Measurements from ENCODE around the gene UGT1A7. TPM values are rescaled to one million over a fixed set of nuclear protein-coding genes. Genes with fewer than 3 reads are reported as not detected.
"Not testable (repeated sequence)": the region's sequence is repeated elsewhere in the genome, so short reads cannot be mapped to it uniquely, and the experiment has no call there.

The UGT1A7 gene
- total and polyA plus RNA-seq, 4 donors: 0.45 TPM; not detected in 3

DNA sequence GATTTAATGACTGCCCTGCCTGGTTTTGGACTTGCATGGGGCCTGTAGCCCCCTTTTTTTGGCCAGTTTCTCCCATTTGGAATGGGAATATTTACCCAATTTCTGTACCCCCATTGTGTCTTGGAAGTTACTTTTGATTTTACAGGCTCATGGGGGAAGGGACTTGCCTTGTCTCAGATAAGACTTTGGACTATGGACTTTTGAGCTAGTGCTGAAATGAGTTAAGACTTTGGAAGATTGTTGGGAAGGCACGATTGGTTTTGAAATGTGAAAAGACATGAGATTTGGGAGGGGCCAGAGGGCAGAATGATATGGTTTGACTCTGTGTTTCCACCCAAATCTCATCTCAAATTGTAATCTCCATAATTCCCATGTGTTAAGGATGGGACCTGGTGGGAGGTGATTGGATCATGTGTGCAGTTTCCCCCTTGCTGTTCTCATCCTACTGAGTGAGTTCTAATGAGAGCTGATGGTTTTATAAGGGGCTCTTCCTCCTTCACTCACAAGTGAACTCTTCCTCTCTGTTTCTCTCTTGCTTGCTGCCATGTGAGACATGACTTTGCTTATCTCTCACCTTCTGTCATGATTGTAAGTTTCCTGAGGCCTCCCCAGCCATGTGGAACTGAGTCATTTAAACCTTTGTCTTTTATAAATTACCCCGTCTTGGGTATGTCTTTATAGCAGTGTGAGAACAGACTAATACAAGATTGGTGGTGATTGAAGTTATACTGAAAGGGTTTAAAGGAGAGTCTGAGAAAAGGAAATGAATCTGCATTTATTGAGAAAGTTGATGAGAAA lies 69.7 kb downstream of the UGT1A7 start:
- H3K27ac ChIP-seq (ENCODE audit: low read depth in 1 of 2, low read length in 1 of 2); H3K27me3 ChIP-seq (ENCODE audit: control insufficient read depth in 3 of 3, insufficient read depth in 3 of 3, low read length in 2 of 3); DNase-seq; H3K9ac ChIP-seq (ENCODE audit: insufficient read depth in 1 of 2, low read length in 2 of 2); H3K36me3 ChIP-seq (ENCODE audit: control insufficient read depth in 4 of 4, insufficient read depth in 4 of 4, low read length in 4 of 4); ATAC-seq (ENCODE audit: insufficient read depth, low FRiP score); H3K4me3 ChIP-seq; H3K4me1 ChIP-seq (ENCODE audit: control insufficient read depth in 5 of 5, insufficient read depth in 5 of 5, low read length in 5 of 5): not testable (repeated sequence)
- WGBS, 2 donors: 78 to 87% methylated on average over 2 of the region's 2 CpGs
- H3K9me3 ChIP-seq (ENCODE audit: control insufficient read depth in 4 of 4, insufficient read depth in 3 of 4, low read length in 3 of 4): peaks cover 0 to 13% (median 3%) of the 10 kb centered on the region in 4 donors

DNA sequence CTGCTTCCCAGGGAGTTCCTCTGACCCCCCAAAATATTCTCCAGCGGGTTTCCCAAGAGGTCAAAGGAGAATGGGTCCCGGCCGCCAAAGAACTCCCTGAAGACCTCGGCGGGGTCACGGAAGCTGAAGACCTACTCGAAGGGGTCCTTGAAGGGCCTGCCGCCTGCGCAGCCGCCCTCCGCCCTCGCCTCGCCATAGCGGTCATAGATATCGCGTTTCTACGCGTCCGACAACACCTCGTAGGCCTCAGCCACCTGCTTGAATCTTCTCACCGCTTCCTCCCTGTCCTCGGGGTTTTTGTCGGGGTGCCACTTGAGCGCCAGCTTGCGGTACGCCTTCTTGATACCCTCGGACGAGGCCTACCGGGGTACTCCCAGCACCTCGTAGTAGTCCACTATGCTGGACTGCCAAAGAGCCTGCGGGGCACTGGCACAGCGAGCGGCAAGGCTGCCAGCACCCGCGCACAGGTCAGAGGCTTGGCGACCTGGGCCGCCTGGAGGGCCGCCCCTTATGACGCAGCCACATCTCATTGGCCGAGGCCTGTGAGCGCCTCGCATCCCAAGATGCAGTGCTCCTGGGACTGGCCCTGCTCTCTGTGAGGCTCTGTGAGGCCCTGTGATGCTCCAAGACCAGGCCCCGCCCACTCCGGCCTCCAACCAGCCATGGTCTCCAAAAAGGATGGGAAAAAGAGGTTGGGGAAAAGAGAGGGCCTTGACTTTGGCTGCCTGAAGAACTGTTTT lies 73.3 kb downstream of the UGT1A7 start:
- Histone ChIP-seq H3K4me1 (ENCODE audit: control insufficient read depth in 5 of 5, insufficient read depth in 5 of 5, low read length in 5 of 5) (no peaks in the 10 kb centered on the region), H3K4me3 (no peak overlapping the region), H3K9ac (ENCODE audit: insufficient read depth in 1 of 2, low read length in 2 of 2) (no peak overlapping the region), H3K27ac (ENCODE audit: low read depth in 1 of 2, low read length in 1 of 2) (no peak overlapping the region), H3K36me3 (ENCODE audit: control insufficient read depth in 4 of 4, insufficient read depth in 4 of 4, low read length in 4 of 4) (no peaks in the 10 kb centered on the region), H3K9me3 (ENCODE audit: control insufficient read depth in 4 of 4, insufficient read depth in 3 of 4, low read length in 3 of 4) (peaks cover 0 to 10% (median 3%) of the 10 kb centered on the region in 4 donors), H3K27me3 (ENCODE audit: control insufficient read depth in 3 of 3, insufficient read depth in 3 of 3, low read length in 2 of 3) (no peaks in the 10 kb centered on the region)
- no peak for TF ChIP-seq CTCF (IDR thresholded peaks at IDR 0.05; ENCODE audit: control extremely low read depth, extremely low read depth)
- WGBS, 2 donors: 90 to 92% methylated on average over 42 to 44 of the region's 44 CpGs
- DNase-seq (no peak), ATAC-seq (ENCODE audit: insufficient read depth, low FRiP score) (no peak)

GRCh38 chr2:233756429-233757081 lies 74.9 kb downstream of the UGT1A7 start:
- Histone ChIP-seq H3K36me3 (ENCODE audit: control insufficient read depth in 4 of 4, insufficient read depth in 4 of 4, low read length in 4 of 4) (no peaks in the 10 kb centered on the region), H3K4me1 (ENCODE audit: control insufficient read depth in 5 of 5, insufficient read depth in 5 of 5, low read length in 5 of 5) (no peaks in the 10 kb centered on the region), H3K9me3 (ENCODE audit: control insufficient read depth in 4 of 4, insufficient read depth in 3 of 4, low read length in 3 of 4) (peaks cover 0 to 3% (median 0%) of the 10 kb centered on the region in 4 donors), H3K27me3 (ENCODE audit: control insufficient read depth in 3 of 3, insufficient read depth in 3 of 3, low read length in 2 of 3) (no peaks in the 10 kb centered on the region), H3K4me3 (no peak overlapping the region), H3K9ac (ENCODE audit: insufficient read depth in 1 of 2, low read length in 2 of 2) (no peak overlapping the region), H3K27ac (ENCODE audit: low read depth in 1 of 2, low read length in 1 of 2) (no peak overlapping the region)
- WGBS, 2 donors: 67 to 84% methylated on average over 7 of the region's 7 CpGs
- no peak for TF ChIP-seq CTCF (IDR thresholded peaks at IDR 0.05; ENCODE audit: control extremely low read depth, extremely low read depth)
- ATAC-seq (ENCODE audit: insufficient read depth, low FRiP score): no peak
- no peak for DNase-seq

GRCh38 chr2:233758141-233758540 lies 76.4 kb downstream of the UGT1A7 start:
- no peak for ATAC-seq (ENCODE audit: insufficient read depth, low FRiP score)
- Histone ChIP-seq H3K4me3 (no peak overlapping the region), H3K4me1 (ENCODE audit: control insufficient read depth in 5 of 5, insufficient read depth in 5 of 5, low read length in 5 of 5) (no peaks in the 10 kb centered on the region), H3K36me3 (ENCODE audit: control insufficient read depth in 4 of 4, insufficient read depth in 4 of 4, low read length in 4 of 4) (no peaks in the 10 kb centered on the region), H3K27ac (ENCODE audit: low read depth in 1 of 2, low read length in 1 of 2) (no peak overlapping the region), H3K9me3 (ENCODE audit: control insufficient read depth in 4 of 4, insufficient read depth in 3 of 4, low read length in 3 of 4) (peaks cover 0 to 3% (median 0%) of the 10 kb centered on the region in 4 donors), H3K9ac (ENCODE audit: insufficient read depth in 1 of 2, low read length in 2 of 2) (no peak overlapping the region), H3K27me3 (ENCODE audit: control insufficient read depth in 3 of 3, insufficient read depth in 3 of 3, low read length in 2 of 3) (no peaks in the 10 kb centered on the region)
- DNase-seq: no peak
- no peak for TF ChIP-seq CTCF (IDR thresholded peaks at IDR 0.05; ENCODE audit: control extremely low read depth, extremely low read depth)

Data from lung (tissue), 12 donors.